ENCODE measurements around the gene SFTA2. TPM values are rescaled to one million over a fixed set of nuclear protein-coding genes. Genes with fewer than 3 reads are reported as not detected.

The SFTA2 gene
- total RNA-seq, 1 experiment from 2014 or later = not detected

DNA sequence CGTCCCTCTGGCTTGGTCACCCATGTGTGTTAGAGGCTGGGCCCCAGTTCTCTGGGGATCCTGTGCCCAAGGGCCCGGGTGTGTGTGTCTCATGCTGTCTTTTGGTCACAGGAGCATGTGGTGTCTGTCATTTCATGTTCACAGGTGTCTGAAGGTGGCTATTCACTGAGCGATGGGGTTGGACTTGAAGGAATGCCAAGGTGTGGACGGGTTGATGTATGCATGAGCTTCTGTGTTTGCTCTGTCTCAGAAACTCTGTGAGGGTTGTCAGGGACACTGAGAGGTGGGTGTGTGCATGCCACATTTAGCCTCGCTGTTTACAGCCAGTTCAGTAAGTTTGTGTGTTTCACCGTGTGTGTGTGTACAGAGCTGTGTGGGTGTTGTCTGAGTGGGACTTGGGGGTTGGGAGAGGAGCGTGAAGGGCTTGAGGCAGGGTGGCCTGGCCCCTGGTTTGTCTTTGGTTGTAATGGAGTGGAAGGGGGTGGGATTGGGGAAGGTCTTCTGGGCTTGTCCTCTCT lies 46.4 kb downstream of the SFTA2 start:
- Histone ChIP-seq H3K36me3 (ENCODE audit: insufficient read depth, low read length, poor library complexity, severe bottlenecking) (no peaks in the 10 kb centered on the region), H3K27ac (ENCODE audit: low read depth, low read length, poor library complexity, severe bottlenecking) (peak overlapping the region; percentile 81), H3K27me3 (replicated peaks; ENCODE audit: insufficient read depth, low read depth, low read length, poor library complexity) (no peaks in the 10 kb centered on the region), H3K4me3 (ENCODE audit: low read depth, low read length, poor library complexity, severe bottlenecking) (peak overlapping the region; percentile 72), H3K4me1 (ENCODE audit: insufficient read depth, low read length, poor library complexity, severe bottlenecking) (peaks cover 55% of the 10 kb centered on the region), H3K9me3 (ENCODE audit: low read depth, low read length, poor library complexity, severe bottlenecking) (no peaks in the 10 kb centered on the region)
- no peak for DNase-seq (ENCODE audit: low spot score)
- ChIA-PET POLR2A (ENCODE audit: low non-redundant PET) (no interaction called here), CTCF (interaction anchor here (1.9 kb wide), 1 partner anchor 202 kb away, joined by 6 read pairs; no protein-coding TSS in a partner anchor)
- intact Hi-C loops (cut with micrococcal nuclease; ENCODE audit: unreplicated experiment) = loop anchor here (10.0 kb wide), 1 partner anchor 331 kb away; the partner anchor contains the start of genes GNL1 and PRR3
- no TSS peak for BruUV-seq (replicated peaks)
- TF ChIP-seq, protein P1, sequence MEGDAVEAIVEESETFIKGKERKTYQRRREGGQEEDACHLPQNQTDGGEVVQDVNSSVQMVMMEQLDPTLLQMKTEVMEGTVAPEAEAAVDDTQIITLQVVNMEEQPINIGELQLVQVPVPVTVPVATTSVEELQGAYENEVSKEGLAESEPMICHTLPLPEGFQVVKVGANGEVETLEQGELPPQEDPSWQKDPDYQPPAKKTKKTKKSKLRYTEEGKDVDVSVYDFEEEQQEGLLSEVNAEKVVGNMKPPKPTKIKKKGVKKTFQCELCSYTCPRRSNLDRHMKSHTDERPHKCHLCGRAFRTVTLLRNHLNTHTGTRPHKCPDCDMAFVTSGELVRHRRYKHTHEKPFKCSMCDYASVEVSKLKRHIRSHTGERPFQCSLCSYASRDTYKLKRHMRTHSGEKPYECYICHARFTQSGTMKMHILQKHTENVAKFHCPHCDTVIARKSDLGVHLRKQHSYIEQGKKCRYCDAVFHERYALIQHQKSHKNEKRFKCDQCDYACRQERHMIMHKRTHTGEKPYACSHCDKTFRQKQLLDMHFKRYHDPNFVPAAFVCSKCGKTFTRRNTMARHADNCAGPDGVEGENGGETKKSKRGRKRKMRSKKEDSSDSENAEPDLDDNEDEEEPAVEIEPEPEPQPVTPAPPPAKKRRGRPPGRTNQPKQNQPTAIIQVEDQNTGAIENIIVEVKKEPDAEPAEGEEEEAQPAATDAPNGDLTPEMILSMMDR (conservative IDR thresholded peaks at IDR 0.05; ENCODE audit: low read depth, low read length) = no peak
- TF ChIP-seq EZH2 (IDR thresholded peaks at IDR 0.05; ENCODE audit: borderline replicate concordance, low read depth, low read length, poor library complexity, severe bottlenecking) = no peak

- Histone ChIP-seq H3K27ac (ENCODE audit: low read depth, low read length, poor library complexity, severe bottlenecking) (peak overlapping the region; percentile 81), H3K9me3 (ENCODE audit: low read depth, low read length, poor library complexity, severe bottlenecking) (no peaks in the 10 kb centered on the region), H3K36me3 (ENCODE audit: insufficient read depth, low read length, poor library complexity, severe bottlenecking) (no peaks in the 10 kb centered on the region), H3K27me3 (replicated peaks; ENCODE audit: insufficient read depth, low read depth, low read length, poor library complexity) (no peaks in the 10 kb centered on the region), H3K4me3 (ENCODE audit: low read depth, low read length, poor library complexity, severe bottlenecking) (peak overlapping the region; percentile 72), H3K4me1 (ENCODE audit: insufficient read depth, low read length, poor library complexity, severe bottlenecking) (peaks cover 48% of the 10 kb centered on the region)
- ChIA-PET CTCF (interaction anchor here (0.6 to 1.9 kb wide), 3 partner anchors 29 to 202 kb away, joined by 3 to 6 read pairs (median 3); partner anchors contain the start of gene VARS2), POLR2A (ENCODE audit: low non-redundant PET) (interaction anchor here (0.6 kb wide), 1 partner anchor 269 kb away, joined by 3 read pairs; no protein-coding TSS in a partner anchor)
- intact Hi-C loops (cut with micrococcal nuclease; ENCODE audit: unreplicated experiment) = loop anchor here (10.0 kb wide), 1 partner anchor 330 kb away; the partner anchor contains the start of genes GNL1 and PRR3
- no peak for TF ChIP-seq EZH2 (IDR thresholded peaks at IDR 0.05; ENCODE audit: borderline replicate concordance, low read depth, low read length, poor library complexity, severe bottlenecking)
- TF ChIP-seq, protein P1 (conservative IDR thresholded peaks at IDR 0.05; ENCODE audit: low read depth, low read length) = no peak
- no TSS peak for BruUV-seq (replicated peaks)
- DNase-seq (ENCODE audit: low spot score) = peak; percentile 49
These were observed 47.2 kb downstream of the SFTA2 start for GRCh38 chr6:30884521-30885480.

DNA sequence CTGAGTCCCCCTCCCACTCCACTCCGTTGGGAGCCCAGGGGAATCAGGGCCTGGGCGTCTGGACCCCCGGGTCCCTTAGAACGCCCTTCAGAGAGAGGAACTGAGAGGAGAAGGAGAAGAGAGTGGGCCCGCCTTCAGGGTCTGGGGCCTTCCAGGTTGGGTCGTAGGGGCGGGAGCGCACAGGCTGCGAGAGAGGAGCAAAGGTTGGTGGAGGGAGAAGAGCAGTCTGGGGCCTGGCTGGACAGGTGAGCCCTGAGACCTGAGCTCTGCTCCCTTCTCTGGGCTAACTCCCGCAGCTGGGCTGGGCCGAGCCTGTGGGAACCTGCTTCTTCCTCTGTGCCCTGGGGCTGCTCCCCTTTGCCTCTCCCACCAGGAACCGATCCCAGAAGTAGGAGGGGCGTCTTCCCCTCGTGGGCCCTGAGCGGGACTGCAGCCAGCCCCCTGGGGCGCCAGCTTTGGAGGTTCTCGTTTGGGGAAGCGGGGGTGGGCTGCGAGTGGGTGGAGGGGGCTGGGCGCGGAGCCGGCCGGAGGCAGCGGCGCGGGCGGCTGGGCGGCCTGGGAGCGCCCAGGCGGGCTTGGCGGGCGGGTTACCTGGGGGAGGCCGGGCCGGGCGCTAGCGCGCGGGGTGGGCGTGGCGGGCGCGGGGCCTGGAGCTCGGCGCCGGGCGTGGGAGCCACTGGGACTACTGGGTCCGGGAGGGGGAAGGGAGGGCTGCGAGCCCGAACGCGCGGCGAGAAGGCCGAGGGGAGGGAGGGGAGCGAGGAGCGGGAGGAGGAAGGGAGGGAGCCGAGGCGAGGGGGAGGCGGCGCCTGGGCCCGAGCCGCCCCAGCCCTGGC lies 48.1 kb downstream of the SFTA2 start, which contains the start of gene DDR1:
Gene DDR1, plus strand, starts transcription at position 835 of the 836 bp plus-strand sequence. CDS start 4,211 bp downstream, outside the sequence.
- intact Hi-C loops (cut with micrococcal nuclease; ENCODE audit: unreplicated experiment) = loop anchor here (10.0 kb wide), 1 partner anchor 329 kb away; the partner anchor contains the start of genes GNL1 and PRR3
- peak within 1 kb of the TSS; percentile 72 for H3K4me3 ChIP-seq (ENCODE audit: low read depth, low read length, poor library complexity, severe bottlenecking)
- peak; percentile 83 for DNase-seq (ENCODE audit: low spot score)
- H3K9me3 ChIP-seq (ENCODE audit: low read depth, low read length, poor library complexity, severe bottlenecking) = no peaks in the 10 kb centered on the region
- TF ChIP-seq EZH2 (IDR thresholded peaks at IDR 0.05; ENCODE audit: borderline replicate concordance, low read depth, low read length, poor library complexity, severe bottlenecking) = no peak
- TF ChIP-seq, protein P1 (conservative IDR thresholded peaks at IDR 0.05; ENCODE audit: low read depth, low read length) = no peak
- H3K27me3 ChIP-seq (replicated peaks; ENCODE audit: insufficient read depth, low read depth, low read length, poor library complexity) = no peaks in the 10 kb centered on the region
- CTCF ChIA-PET = no interaction called here
- POLR2A ChIA-PET (ENCODE audit: low non-redundant PET) = interaction anchor here (0.6 kb wide), 1 partner anchor 52 kb away, joined by 4 read pairs; no protein-coding TSS in a partner anchor
- peaks cover 47% of the 10 kb centered on the region for H3K4me1 ChIP-seq (ENCODE audit: insufficient read depth, low read length, poor library complexity, severe bottlenecking)
- no TSS peak for BruUV-seq (replicated peaks)
- H3K36me3 ChIP-seq (ENCODE audit: insufficient read depth, low read length, poor library complexity, severe bottlenecking) = no peaks in the 10 kb centered on the region
- peak within 1 kb of the TSS; percentile 81 for H3K27ac ChIP-seq (ENCODE audit: low read depth, low read length, poor library complexity, severe bottlenecking)

Data from A673 (cell line).